ENCODE data around the gene SGMS1.

Gene SGMS1

GRCh38 chr10:50508315-50509051 is 115.3 kb downstream of the SGMS1 start:
- no peak overlapping the region for H3K14ac ChIP-seq (ENCODE audit: low read length)
- H3K36me3 ChIP-seq (replicated peaks in 1 of 2; ENCODE audit: control insufficient read depth in 2 of 2, insufficient read depth in 2 of 2, low read length in 2 of 2): no peaks in the 10 kb centered on the region
- H3K4me2 ChIP-seq (ENCODE audit: insufficient read depth, low read length, poor library complexity, severe bottlenecking): no peak overlapping the region
- no peak overlapping the region for H3K18ac ChIP-seq (ENCODE audit: low read length)
- no peak overlapping the region for H4K8ac ChIP-seq (ENCODE audit: low read depth, low read length)
- H2BK12ac ChIP-seq (ENCODE audit: low read length): no peak overlapping the region
- no peaks in the 10 kb centered on the region for H3K79me1 ChIP-seq (ENCODE audit: low read depth, low read length)
- H3K27me3 ChIP-seq (ENCODE audit: control insufficient read depth in 3 of 3, insufficient read depth in 3 of 3, low read depth in 1 of 3, low read length in 3 of 3): no peaks in the 10 kb centered on the region
- H3K4me3 ChIP-seq (ENCODE audit: low read length in 2 of 2): no peak overlapping the region
- H3K23ac ChIP-seq (ENCODE audit: low read depth, low read length, poor library complexity): no peak overlapping the region
- WGBS, 2 donors (ENCODE audit: extremely low coverage in 2 of 2, insufficient read length in 2 of 2, insufficient replicate concordance in 1 of 2): no CpG with 5 or more reads among the region's 5 CpGs
- H2BK5ac ChIP-seq (ENCODE audit: low read length): no peak overlapping the region
- peaks cover 0 to 7% of the 10 kb centered on the region in 2 donors for H3K4me1 ChIP-seq (ENCODE audit: control insufficient read depth in 2 of 2, insufficient read depth in 1 of 2, low read depth in 1 of 2, low read length in 2 of 2)
- H3K9me3 ChIP-seq (replicated peaks in 1 of 2; ENCODE audit: control insufficient read depth in 2 of 2, insufficient read depth in 1 of 2, low read depth in 1 of 2, low read length in 2 of 2): no peaks in the 10 kb centered on the region
- H2AFZ ChIP-seq (ENCODE audit: low read length): no peak overlapping the region
- H2BK120ac ChIP-seq (ENCODE audit: low read depth, low read length): no peak overlapping the region
- H2AK5ac ChIP-seq (ENCODE audit: low read depth, low read length): no peak overlapping the region
- H2BK15ac ChIP-seq (ENCODE audit: low read length): no peak overlapping the region
- no peak overlapping the region for H3K27ac ChIP-seq (replicated peaks; ENCODE audit: low read length)
- H3K9ac ChIP-seq (ENCODE audit: low read depth, low read length, poor library complexity): no peak overlapping the region
- no peak for DNase-seq (ENCODE audit: low spot score)
- no peak overlapping the region for H4K91ac ChIP-seq (ENCODE audit: low read depth, low read length, poor library complexity)
- no peak overlapping the region for H3K4ac ChIP-seq (ENCODE audit: low read length)

- Histone ChIP-seq H3K36me3 (replicated peaks in 1 of 2; ENCODE audit: control insufficient read depth in 2 of 2, insufficient read depth in 2 of 2, low read length in 2 of 2) (no peaks in the 10 kb centered on the region), H3K4me1 (ENCODE audit: control insufficient read depth in 2 of 2, insufficient read depth in 1 of 2, low read depth in 1 of 2, low read length in 2 of 2) (peaks cover 0 to 7% of the 10 kb centered on the region in 2 donors), H3K23ac (ENCODE audit: low read depth, low read length, poor library complexity) (no peak overlapping the region), H2BK15ac (ENCODE audit: low read length) (no peak overlapping the region), H2AFZ (ENCODE audit: low read length) (no peak overlapping the region), H3K9me3 (replicated peaks in 1 of 2; ENCODE audit: control insufficient read depth in 2 of 2, insufficient read depth in 1 of 2, low read depth in 1 of 2, low read length in 2 of 2) (no peaks in the 10 kb centered on the region), H4K91ac (ENCODE audit: low read depth, low read length, poor library complexity) (no peak overlapping the region), H4K8ac (ENCODE audit: low read depth, low read length) (no peak overlapping the region), H3K9ac (ENCODE audit: low read depth, low read length, poor library complexity) (no peak overlapping the region), H2BK120ac (ENCODE audit: low read depth, low read length) (no peak overlapping the region), H3K4me2 (ENCODE audit: insufficient read depth, low read length, poor library complexity, severe bottlenecking) (no peak overlapping the region), H2AK5ac (ENCODE audit: low read depth, low read length) (no peak overlapping the region), H3K79me1 (ENCODE audit: low read depth, low read length) (no peaks in the 10 kb centered on the region), H3K27me3 (ENCODE audit: control insufficient read depth in 3 of 3, insufficient read depth in 3 of 3, low read depth in 1 of 3, low read length in 3 of 3) (no peaks in the 10 kb centered on the region), H3K4me3 (ENCODE audit: low read length in 2 of 2) (no peak overlapping the region), H3K27ac (replicated peaks; ENCODE audit: low read length) (no peak overlapping the region), H3K18ac (ENCODE audit: low read length) (no peak overlapping the region), H2BK5ac (ENCODE audit: low read length) (no peak overlapping the region), H3K14ac (ENCODE audit: low read length) (no peak overlapping the region), H2BK12ac (ENCODE audit: low read length) (no peak overlapping the region), H3K4ac (ENCODE audit: low read length) (no peak overlapping the region)
- no CpG with 5 or more reads among the region's 5 CpGs for WGBS, 2 donors (ENCODE audit: extremely low coverage in 2 of 2, insufficient read length in 2 of 2, insufficient replicate concordance in 1 of 2)
- peak; percentile 12 for DNase-seq (ENCODE audit: low spot score)
Measured at GRCh38 chr10:50506861-50507573, 116.7 kb downstream of the SGMS1 start.

GRCh38 chr10:50504389-50504788 is 119.4 kb downstream of the SGMS1 start:
- no peak overlapping the region for H2AK5ac ChIP-seq (ENCODE audit: low read depth, low read length)
- H3K23ac ChIP-seq (ENCODE audit: low read depth, low read length, poor library complexity): no peak overlapping the region
- WGBS, 2 donors (ENCODE audit: extremely low coverage in 2 of 2, insufficient read length in 2 of 2, insufficient replicate concordance in 1 of 2): no CpG with 5 or more reads among the region's 1 CpG
- no peak overlapping the region for H3K14ac ChIP-seq (ENCODE audit: low read length)
- H4K8ac ChIP-seq (ENCODE audit: low read depth, low read length): no peak overlapping the region
- no peak overlapping the region for H2BK120ac ChIP-seq (ENCODE audit: low read depth, low read length)
- H3K27ac ChIP-seq (replicated peaks; ENCODE audit: low read length): no peak overlapping the region
- H3K36me3 ChIP-seq (replicated peaks in 1 of 2; ENCODE audit: control insufficient read depth in 2 of 2, insufficient read depth in 2 of 2, low read length in 2 of 2): no peaks in the 10 kb centered on the region
- H2BK12ac ChIP-seq (ENCODE audit: low read length): no peak overlapping the region
- no peaks in the 10 kb centered on the region for H3K79me1 ChIP-seq (ENCODE audit: low read depth, low read length)
- no peak overlapping the region for H3K18ac ChIP-seq (ENCODE audit: low read length)
- H3K27me3 ChIP-seq (ENCODE audit: control insufficient read depth in 3 of 3, insufficient read depth in 3 of 3, low read depth in 1 of 3, low read length in 3 of 3): no peaks in the 10 kb centered on the region
- no peak overlapping the region for H2BK5ac ChIP-seq (ENCODE audit: low read length)
- no peak overlapping the region for H4K91ac ChIP-seq (ENCODE audit: low read depth, low read length, poor library complexity)
- no peak overlapping the region for H2BK15ac ChIP-seq (ENCODE audit: low read length)
- no peak overlapping the region for H3K4me2 ChIP-seq (ENCODE audit: insufficient read depth, low read length, poor library complexity, severe bottlenecking)
- no peak for DNase-seq (ENCODE audit: low spot score)
- no peaks in the 10 kb centered on the region for H3K9me3 ChIP-seq (replicated peaks in 1 of 2; ENCODE audit: control insufficient read depth in 2 of 2, insufficient read depth in 1 of 2, low read depth in 1 of 2, low read length in 2 of 2)
- H3K9ac ChIP-seq (ENCODE audit: low read depth, low read length, poor library complexity): no peak overlapping the region
- H2AFZ ChIP-seq (ENCODE audit: low read length): no peak overlapping the region
- H3K4me3 ChIP-seq (ENCODE audit: low read length in 2 of 2): no peak overlapping the region
- H3K4me1 ChIP-seq (ENCODE audit: control insufficient read depth in 2 of 2, insufficient read depth in 1 of 2, low read depth in 1 of 2, low read length in 2 of 2): peaks cover 0 to 7% of the 10 kb centered on the region in 2 donors
- H3K4ac ChIP-seq (ENCODE audit: low read length): no peak overlapping the region

GRCh38 chr10:50503661-50504320 is 120.0 kb downstream of the SGMS1 start:
- no peak overlapping the region for H2BK5ac ChIP-seq (ENCODE audit: low read length)
- H3K4me3 ChIP-seq (ENCODE audit: low read length in 2 of 2): no peak overlapping the region
- no CpG with 5 or more reads among the region's 10 CpGs for WGBS, 2 donors (ENCODE audit: extremely low coverage in 2 of 2, insufficient read length in 2 of 2, insufficient replicate concordance in 1 of 2)

More at GRCh38 chr10:50503661-50504320, 120.0 kb downstream of the SGMS1 start:
- no peak overlapping the region for H3K18ac ChIP-seq (ENCODE audit: low read length)
- no peak for DNase-seq (ENCODE audit: low spot score)
- no peak overlapping the region for H4K91ac ChIP-seq (ENCODE audit: low read depth, low read length, poor library complexity)
- H2BK12ac ChIP-seq (ENCODE audit: low read length): no peak overlapping the region
- no peaks in the 10 kb centered on the region for H3K9me3 ChIP-seq (replicated peaks in 1 of 2; ENCODE audit: control insufficient read depth in 2 of 2, insufficient read depth in 1 of 2, low read depth in 1 of 2, low read length in 2 of 2)
- H3K79me1 ChIP-seq (ENCODE audit: low read depth, low read length): no peaks in the 10 kb centered on the region
- H4K8ac ChIP-seq (ENCODE audit: low read depth, low read length): no peak overlapping the region
- H3K9ac ChIP-seq (ENCODE audit: low read depth, low read length, poor library complexity): no peak overlapping the region
- no peak overlapping the region for H2AFZ ChIP-seq (ENCODE audit: low read length)
- H3K27me3 ChIP-seq (ENCODE audit: control insufficient read depth in 3 of 3, insufficient read depth in 3 of 3, low read depth in 1 of 3, low read length in 3 of 3): no peaks in the 10 kb centered on the region
- H3K14ac ChIP-seq (ENCODE audit: low read length): no peak overlapping the region
- no peak overlapping the region for H2BK15ac ChIP-seq (ENCODE audit: low read length)
- no peaks in the 10 kb centered on the region for H3K36me3 ChIP-seq (replicated peaks in 1 of 2; ENCODE audit: control insufficient read depth in 2 of 2, insufficient read depth in 2 of 2, low read length in 2 of 2)
- H3K4me2 ChIP-seq (ENCODE audit: insufficient read depth, low read length, poor library complexity, severe bottlenecking): no peak overlapping the region
- H3K27ac ChIP-seq (replicated peaks; ENCODE audit: low read length): no peak overlapping the region
- H3K4ac ChIP-seq (ENCODE audit: low read length): no peak overlapping the region
- H2BK120ac ChIP-seq (ENCODE audit: low read depth, low read length): no peak overlapping the region
- H2AK5ac ChIP-seq (ENCODE audit: low read depth, low read length): no peak overlapping the region
- peaks cover 0 to 7% of the 10 kb centered on the region in 2 donors for H3K4me1 ChIP-seq (ENCODE audit: control insufficient read depth in 2 of 2, insufficient read depth in 1 of 2, low read depth in 1 of 2, low read length in 2 of 2)
- no peak overlapping the region for H3K23ac ChIP-seq (ENCODE audit: low read depth, low read length, poor library complexity)
